Lower lobe of right lung (tissue), 2 donors: ENCODE measurements around the gene MRPS10. TPM values are rescaled to one million over a fixed set of nuclear protein-coding genes. Genes with fewer than 3 reads are reported as not detected.
"Not testable (repeated sequence)": the region's sequence is repeated elsewhere in the genome, so short reads cannot be mapped to it uniquely, and the experiment has no call there.

Experiments used
- ATAC-seq, 2 donors: fragments of 200-7000 bp; cut with Tn5 transposase; one replicate each; pipeline ENCODE4 v1.9.1; 2020 to 2022; ENCODE audit warnings: mild to moderate bottlenecking in 2 of 2, moderate library complexity in 2 of 2
- DNase-seq: peaks from one replicate; pipeline ENCODE4 v3.0.0-alpha.2; 2020
- H3K27ac ChIP-seq: fragments of 200-600 bp; one replicate; pipeline ENCODE4 v1.8.0; 2022
- H3K27me3 ChIP-seq: fragments of 200-600 bp; one replicate; pipeline ENCODE4 v1.8.0; 2022; ENCODE audit warnings: low read depth
- H3K36me3 ChIP-seq: fragments of 200-600 bp; one replicate; pipeline ENCODE4 v1.8.0; 2022; ENCODE audit warnings: mild to moderate bottlenecking
- H3K4me1 ChIP-seq: fragments of 200-600 bp; one replicate; pipeline ENCODE4 v1.8.0; 2022
- H3K4me3 ChIP-seq: fragments of 200-600 bp; one replicate; pipeline ENCODE4 v1.8.0; 2022; ENCODE audit warnings: mild to moderate bottlenecking
- H3K9me3 ChIP-seq: fragments of 200-600 bp; one replicate; pipeline ENCODE4 v1.8.0; 2022
- intact Hi-C: fragments of 100-400 bp; cut with DNase I; formaldehyde crosslinking; loops from one replicate; pipeline ENCODE4 v1.11.0; 2022
- total RNA-seq: library from RNA; stranded (reverse); fragmentation: NEBNext Ultra II Directional; extraction: Animal tissue kit (Norgen Biotek cat#: 25700); gene quantifications from one replicate; pipeline ENCODE4 v1.2.1, GENCODE V29; 2021
- TF ChIP-seq, protein P1 (sequence below): fragments of 200-600 bp; IDR thresholded peaks from one replicate; pipeline ENCODE4 v1.8.0; 2022; ENCODE audit warnings: antibody characterized with exemption, mild to moderate bottlenecking
- donor health status: DM: no; HTN: yes; CAD: no; lungs with severe emphysema.

Gene MRPS10
- total RNA-seq, 1 donor from 2014 or later = 23.6 TPM

DNA sequence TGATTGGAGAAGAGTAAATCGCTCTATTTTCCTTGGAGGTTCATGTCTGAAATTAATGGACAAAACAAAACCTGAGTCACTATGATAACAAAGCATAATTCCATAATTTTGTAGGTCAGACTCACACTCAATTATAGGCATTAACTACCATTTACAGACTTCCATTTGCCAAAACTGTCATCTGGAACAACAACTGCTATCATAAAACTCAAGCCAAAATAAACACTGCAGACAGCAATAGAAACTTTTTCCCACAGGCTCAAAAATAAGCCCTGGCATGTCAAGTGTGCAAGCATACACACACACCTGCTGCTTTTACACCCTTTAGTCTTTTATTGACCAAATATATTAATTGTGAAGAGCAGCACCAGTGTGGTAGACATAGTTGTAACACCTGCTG, 7.1 kb downstream of the MRPS10 start:
- intact Hi-C loops = no loop called here
- peaks cover 90% of the 10 kb centered on the region for H3K36me3 ChIP-seq
- DNase-seq = no peak
- ATAC-seq = no peak
- H3K9me3 ChIP-seq = no peaks in the 10 kb centered on the region
- no peaks in the 10 kb centered on the region for H3K4me1 ChIP-seq
- H3K27me3 ChIP-seq = no peaks in the 10 kb centered on the region
- TF ChIP-seq, protein P1, sequence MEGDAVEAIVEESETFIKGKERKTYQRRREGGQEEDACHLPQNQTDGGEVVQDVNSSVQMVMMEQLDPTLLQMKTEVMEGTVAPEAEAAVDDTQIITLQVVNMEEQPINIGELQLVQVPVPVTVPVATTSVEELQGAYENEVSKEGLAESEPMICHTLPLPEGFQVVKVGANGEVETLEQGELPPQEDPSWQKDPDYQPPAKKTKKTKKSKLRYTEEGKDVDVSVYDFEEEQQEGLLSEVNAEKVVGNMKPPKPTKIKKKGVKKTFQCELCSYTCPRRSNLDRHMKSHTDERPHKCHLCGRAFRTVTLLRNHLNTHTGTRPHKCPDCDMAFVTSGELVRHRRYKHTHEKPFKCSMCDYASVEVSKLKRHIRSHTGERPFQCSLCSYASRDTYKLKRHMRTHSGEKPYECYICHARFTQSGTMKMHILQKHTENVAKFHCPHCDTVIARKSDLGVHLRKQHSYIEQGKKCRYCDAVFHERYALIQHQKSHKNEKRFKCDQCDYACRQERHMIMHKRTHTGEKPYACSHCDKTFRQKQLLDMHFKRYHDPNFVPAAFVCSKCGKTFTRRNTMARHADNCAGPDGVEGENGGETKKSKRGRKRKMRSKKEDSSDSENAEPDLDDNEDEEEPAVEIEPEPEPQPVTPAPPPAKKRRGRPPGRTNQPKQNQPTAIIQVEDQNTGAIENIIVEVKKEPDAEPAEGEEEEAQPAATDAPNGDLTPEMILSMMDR = no peak
- no peak overlapping the region for H3K27ac ChIP-seq
- H3K4me3 ChIP-seq = no peak overlapping the region

DNA sequence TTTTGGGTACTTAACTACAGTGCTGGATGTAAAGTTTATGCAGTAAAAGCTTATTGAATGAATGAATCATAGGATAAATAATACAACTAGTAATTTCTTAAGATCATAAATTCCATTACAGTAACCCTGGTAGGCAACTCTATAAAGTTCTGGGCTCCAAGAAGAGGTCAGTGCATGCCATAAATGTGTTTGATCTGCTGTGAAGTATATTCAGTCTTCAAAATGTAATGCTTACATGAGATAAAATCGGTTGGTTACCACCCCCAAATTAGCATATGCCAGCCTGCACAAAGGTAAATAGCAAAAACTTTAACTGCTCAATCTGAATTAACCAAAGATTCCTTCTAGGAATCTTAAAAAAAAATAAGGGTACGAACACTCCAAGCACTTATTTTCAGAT, 10.1 kb downstream of the MRPS10 start:
- DNase-seq, H3K9me3 ChIP-seq, intact Hi-C loops, H3K27ac ChIP-seq, ATAC-seq, H3K4me1 ChIP-seq, H3K4me3 ChIP-seq, H3K27me3 ChIP-seq: not testable (repeated sequence)
- peaks cover 84% of the 10 kb centered on the region for H3K36me3 ChIP-seq

DNA sequence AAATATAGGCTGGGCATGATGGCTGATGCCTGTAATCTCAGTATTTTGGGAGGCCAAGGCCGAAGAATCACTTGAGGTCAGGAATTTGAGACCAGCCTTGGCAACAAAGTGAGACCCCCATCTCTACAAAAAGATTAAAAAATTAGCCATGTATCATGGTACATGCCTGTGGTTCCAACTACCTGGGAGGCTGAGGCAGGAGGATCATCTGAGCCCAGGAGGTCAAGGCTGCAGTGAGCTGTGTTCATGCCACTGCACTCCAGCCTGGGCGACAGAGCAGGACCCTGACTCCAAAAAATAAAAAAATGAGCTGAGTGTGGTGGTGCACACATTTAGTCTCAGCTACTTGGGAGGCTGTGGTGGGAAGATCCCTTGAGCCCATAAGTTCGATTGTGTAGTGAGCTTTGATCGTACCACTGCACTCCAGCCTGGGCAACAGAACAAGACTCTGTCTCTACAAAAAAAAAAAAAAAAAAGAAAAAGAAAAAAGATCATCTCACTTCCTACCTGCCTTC, 12.8 kb downstream of the MRPS10 start:
- H3K27me3 ChIP-seq = no peaks in the 10 kb centered on the region
- no peaks in the 10 kb centered on the region for H3K4me1 ChIP-seq
- peaks cover 60% of the 10 kb centered on the region for H3K36me3 ChIP-seq
- TF ChIP-seq, protein P1 = no peak
- ATAC-seq (no peak), DNase-seq (no peak)
- H3K9me3 ChIP-seq = no peaks in the 10 kb centered on the region
- no peak overlapping the region for H3K27ac ChIP-seq
- H3K4me3 ChIP-seq = no peak overlapping the region
- intact Hi-C loops = no loop called here

DNA sequence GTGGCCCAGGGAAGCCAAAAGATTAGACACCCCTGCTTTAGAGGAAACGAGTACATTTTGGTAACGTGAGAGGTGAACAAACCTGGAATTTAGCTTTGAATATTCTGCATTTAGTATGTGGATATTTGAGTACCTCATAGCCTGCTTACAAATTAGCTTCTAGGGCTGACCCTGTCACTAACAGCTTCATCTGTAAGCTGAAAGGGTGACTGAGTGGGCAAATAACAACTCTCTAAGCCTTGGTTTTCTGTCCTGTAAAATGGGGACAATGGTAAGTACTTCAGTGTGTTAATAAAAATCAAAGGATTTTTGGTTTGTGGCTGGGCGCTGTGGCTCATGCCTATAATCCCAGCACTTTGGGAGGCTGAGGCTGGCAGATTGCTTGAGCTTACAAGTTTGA, 14.5 kb downstream of the MRPS10 start:
- no peak for DNase-seq
- Histone ChIP-seq H3K27me3 (no peaks in the 10 kb centered on the region), H3K4me1 (no peaks in the 10 kb centered on the region), H3K27ac (no peak overlapping the region), H3K36me3 (peaks cover 43% of the 10 kb centered on the region), H3K4me3 (no peak overlapping the region), H3K9me3 (no peaks in the 10 kb centered on the region)
- no peak for ATAC-seq
- intact Hi-C loops = no loop called here
- TF ChIP-seq, protein P1 = no peak

DNA sequence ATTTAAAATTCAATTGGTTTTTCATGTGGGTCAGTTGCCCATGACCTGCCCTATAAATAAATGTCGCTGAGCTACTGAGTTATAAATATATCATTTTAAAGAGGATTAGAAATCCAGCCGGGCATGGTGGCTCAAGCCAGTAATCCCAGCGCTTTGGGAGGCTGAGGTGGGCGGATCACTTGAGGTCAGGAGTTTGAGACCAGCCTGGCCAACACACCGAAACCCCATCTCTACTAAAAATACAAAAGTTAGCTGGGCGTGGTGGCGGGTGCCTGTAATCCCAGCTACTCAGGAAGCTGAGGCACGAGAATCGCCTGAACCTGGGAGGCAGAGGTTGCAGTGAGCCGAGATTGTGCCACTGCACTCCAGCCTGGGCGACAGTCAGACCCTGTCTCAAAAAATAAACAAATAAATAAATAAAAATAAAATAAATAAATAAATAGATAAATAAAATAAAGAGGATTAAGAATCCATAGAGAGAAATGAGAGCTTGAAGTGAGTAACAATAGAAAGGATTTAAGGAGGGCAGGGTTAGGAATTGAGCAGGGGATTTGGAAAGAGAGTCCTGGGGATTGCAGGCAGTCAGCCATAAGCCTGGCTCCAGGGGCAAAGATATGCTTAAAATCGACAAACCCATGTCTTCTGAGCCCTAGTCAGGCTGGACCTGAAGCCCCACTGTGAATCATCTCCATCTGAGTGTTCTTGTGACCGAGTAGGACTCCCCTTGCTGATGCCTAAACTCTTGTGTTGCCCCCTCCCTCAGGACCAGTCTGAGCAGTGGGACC, 15.3 kb downstream of the MRPS10 start:
- H3K9me3 ChIP-seq, intact Hi-C loops, ATAC-seq, H3K27me3 ChIP-seq, H3K4me1 ChIP-seq, DNase-seq, H3K27ac ChIP-seq, H3K4me3 ChIP-seq: not testable (repeated sequence)
- H3K36me3 ChIP-seq = peaks cover 35% of the 10 kb centered on the region

DNA sequence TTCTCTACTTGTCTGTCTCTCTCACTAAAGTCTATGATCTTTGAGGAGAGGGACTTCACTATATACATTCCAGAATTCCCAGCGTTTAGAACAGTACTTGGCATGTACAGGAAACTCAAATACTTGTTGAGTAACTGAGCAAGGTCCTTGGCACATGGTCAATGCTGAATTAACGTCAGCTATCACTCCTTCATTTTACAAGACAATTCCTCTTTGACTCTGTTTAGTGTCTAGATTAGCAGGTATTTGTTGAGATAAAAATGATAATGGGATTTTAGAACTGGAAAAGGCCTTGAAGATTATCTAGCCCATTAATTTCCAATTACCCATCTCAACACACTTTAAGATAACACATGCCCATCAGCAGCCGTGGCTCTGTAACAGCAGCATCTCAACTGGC, 16.3 kb downstream of the MRPS10 start:
- H3K9me3 ChIP-seq = no peaks in the 10 kb centered on the region
- H3K36me3 ChIP-seq = peaks cover 25% of the 10 kb centered on the region
- ATAC-seq (no peak), DNase-seq (no peak)
- H3K4me3 ChIP-seq = no peak overlapping the region
- no peaks in the 10 kb centered on the region for H3K27me3 ChIP-seq
- intact Hi-C loops = no loop called here
- no peaks in the 10 kb centered on the region for H3K4me1 ChIP-seq
- TF ChIP-seq, protein P1 = no peak
- no peak overlapping the region for H3K27ac ChIP-seq
